Measurements from ENCODE around the gene TRIP6.

GRCh38 chr7:100895956-100896731 lies 29.0 kb downstream of the TRIP6 start:
- TF ChIP-seq POLR2A (IDR thresholded peaks at IDR 0.05) = no peak
- no peak for TF ChIP-seq CTCF (IDR thresholded peaks at IDR 0.05 in 4 of 5, conservative IDR thresholded peaks at IDR 0.05 in 1 of 5)

Measured in gastrocnemius medialis (tissue), 4 donors.